Inflammatory macrophage treated with lipopolysaccharide for 1 hour (primary cell): ENCODE results near the gene MYRF.

Source experiments
- DNase-seq, 2 donors: peaks; one replicate each; pipeline ENCODE4 v3.0.0-alpha.2; 2020 to 2022

Gene MYRF

GRCh38 chr11:61719978-61720377, 32.5 kb upstream of the MYRF start:
- no peak for DNase-seq

- no peak for DNase-seq
Observed at GRCh38 chr11:61720597-61720996, 31.8 kb upstream of the MYRF start.

- no peak for DNase-seq
Observed at GRCh38 chr11:61724437-61724836, 28.0 kb upstream of the MYRF start.

DNA sequence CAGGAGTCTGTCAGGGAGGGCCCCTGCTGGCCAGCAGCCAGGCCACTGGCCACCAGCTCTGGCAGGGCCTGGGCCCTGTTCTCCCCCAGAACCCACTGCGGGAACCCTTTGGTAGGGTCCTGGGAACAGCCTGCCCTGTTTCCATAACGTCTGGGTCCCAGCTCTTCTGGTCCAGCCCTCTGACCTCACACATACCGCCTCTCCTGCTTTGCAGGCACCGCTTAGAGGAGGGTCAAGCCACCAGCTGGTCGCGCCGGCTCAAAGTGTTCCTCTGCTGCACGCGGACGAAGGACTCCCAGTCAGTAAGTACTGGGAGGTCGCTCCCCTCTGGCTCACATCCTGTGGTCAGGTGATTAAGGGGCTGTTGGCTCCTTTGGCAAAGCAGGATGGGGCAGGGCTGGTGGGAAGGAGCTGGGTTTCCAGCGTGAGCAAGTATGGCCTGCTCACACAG, 26.6 kb upstream of the MYRF start:
- no peak for DNase-seq

DNA sequence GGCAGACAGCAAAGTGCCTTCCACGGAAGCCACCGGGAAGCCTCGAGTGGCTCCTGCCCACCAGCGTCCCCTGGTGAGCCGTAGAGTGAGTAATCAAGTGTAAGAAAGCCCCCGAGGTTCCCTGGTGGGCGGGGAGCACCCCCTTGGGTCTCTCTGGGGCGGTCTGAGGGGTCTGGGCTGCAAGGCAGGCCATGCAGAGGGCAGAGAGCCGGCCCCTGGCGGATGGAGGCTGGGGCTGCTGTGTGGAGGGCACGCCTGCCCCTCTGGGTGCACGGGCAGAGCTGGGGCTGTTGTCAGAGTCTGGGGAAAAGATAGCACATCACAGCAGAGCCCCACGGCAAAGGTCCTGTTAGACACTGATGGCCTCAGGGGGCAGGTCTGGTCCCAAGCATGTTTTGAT, 25.7 kb upstream of the MYRF start:
- DNase-seq = no peak

- DNase-seq = no peak
Observed at GRCh38 chr11:61727401-61727811, 25.0 kb upstream of the MYRF start.

- no peak for DNase-seq
Observed at GRCh38 chr11:61728066-61728939, 24.1 kb upstream of the MYRF start.

GRCh38 chr11:61728940-61729219, 23.6 kb upstream of the MYRF start:
- no peak for DNase-seq

DNA sequence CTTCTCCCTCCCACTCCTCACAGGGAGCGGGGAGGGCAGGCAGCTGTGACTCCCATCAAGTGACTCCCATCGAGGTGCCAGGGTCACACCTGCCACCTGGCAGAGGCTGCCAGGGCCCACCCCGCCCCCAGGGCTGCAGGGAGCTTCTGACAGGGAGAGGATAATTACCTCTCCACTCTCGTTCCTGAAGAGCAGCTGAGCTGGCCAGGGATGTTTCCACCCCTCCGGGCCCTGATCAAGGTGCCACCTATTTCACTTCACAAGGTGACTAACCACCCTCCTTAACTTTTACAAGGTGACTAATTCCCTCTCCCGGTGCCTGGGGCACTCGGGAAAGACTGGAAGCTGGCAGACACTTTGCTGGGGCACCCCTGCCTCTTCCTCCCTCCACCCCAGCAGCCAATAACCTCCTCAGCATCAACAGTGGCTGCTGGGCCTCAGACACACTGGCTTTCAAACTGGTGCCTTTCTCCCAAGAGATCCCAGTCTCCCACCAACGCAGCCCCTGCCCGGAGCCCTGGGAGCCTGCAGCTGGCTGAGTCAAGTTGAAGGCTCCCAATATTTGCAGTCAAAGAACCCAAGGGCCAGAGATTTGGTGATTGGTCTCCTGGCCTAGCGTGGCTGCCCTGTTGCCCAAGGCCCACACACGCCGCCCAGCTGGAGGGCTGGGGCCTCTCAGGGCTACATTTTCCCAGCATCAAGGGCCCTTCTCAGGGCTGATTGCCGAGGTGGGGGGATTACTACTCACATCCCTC, 22.0 kb upstream of the MYRF start:
- DNase-seq = no peak

DNA sequence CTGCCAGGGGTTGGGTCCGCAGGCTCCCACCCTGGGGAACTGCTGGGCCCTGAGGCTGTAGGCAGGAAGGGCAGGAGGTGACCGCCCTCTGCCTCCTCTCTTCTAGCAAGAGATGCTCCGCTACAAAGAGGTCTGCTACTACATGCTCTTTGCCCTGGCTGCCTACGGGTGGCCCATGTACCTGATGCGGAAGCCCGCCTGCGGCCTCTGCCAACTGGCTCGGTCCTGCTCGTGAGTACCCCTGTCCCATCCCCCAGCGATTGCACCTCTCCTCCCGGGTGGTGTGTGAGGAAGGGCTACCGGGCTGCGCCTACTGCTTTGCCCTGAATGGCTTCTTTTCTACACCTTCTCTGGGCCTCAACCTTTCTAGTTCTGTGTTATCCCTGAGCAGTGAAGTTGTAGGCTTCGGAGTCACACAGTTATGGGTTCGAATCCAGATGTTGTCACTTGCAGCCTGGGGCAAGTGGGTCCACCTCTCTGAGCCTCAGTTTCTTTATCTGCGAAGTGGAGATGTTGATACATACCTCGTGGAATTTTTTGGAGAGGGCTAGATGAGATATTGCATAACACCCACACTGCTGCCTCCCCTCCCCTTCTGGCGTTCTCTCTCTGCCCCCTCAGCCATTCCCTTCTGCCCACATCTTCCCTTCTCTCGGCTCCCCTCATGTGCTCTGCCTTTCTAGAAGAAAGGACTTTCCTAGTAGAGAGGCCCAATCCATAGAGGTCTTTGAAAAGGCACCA, 21.1 kb upstream of the MYRF start:
- no peak for DNase-seq

GRCh38 chr11:61731952-61732675, 20.3 kb upstream of the MYRF start:
- DNase-seq = no peak

- peak in 1 of 2 donors; percentile 62 for DNase-seq
Observed at GRCh38 chr11:61732705-61733104, 19.7 kb upstream of the MYRF start.

DNA sequence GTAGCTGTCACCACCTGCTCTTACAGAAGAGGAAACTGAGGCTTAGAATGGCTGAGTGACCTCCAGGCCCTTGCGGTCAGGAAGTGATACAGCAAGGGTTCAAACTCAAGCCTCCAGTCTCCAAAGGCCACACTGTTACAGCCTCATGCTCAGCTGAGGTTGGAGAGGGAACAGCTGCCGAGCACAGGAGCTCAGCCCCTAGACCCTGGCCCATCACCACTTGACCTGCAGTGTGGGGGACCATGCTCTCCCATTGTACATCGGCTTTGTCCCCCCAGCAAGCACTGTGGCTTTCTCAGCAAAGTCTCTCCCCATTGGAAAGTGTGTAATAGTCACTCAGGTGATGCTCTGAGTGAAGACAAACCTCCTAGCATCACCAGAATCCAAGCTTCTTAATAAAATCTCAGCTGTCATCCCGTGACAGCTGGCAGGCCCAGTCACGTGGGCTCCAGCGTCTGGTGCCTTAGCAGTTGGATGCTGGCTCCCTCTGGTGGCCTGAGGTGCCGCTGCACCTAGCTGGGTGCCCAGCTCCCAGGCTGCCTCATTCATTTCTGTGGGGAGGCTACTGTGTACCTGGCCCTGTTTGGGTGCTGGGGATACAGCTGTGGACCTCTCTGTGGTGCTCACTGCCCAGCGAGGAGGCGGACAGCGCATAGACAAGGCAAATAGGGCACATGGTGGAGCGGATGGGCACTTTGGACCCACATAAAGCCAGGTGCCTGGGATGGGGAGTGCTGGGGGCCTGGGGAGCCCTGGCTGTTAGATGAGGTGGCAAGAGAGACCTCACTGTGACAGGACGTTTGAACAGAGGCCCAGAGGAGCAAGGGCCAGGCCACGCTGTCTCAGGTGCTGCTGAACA, 19.1 kb upstream of the MYRF start:
- DNase-seq = peak; percentile 79 to 94

- no peak for DNase-seq
Observed at GRCh38 chr11:61734767-61735166, 17.7 kb upstream of the MYRF start.

DNA sequence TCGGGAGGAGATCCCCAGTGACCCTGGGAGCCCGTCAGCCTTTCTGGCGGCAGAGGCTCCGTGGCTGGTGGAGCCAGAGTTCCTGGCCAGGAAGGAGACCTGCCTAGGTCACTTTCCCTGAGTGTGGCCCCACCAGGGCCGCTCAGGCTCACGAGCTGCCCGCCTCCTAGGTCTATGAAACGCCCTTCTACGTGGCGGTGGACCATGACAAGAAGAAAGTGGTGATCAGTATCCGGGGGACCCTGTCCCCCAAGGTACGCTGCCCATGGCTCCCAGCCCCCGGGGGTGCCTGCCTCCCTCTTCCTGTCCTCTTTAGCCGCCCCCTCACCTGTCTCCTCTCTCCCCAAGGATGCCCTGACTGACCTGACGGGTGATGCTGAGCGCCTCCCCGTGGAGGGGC, 17.0 kb upstream of the MYRF start:
- DNase-seq = no peak

- no peak for DNase-seq
Observed at GRCh38 chr11:61736310-61736709, 16.1 kb upstream of the MYRF start.

GRCh38 chr11:61737131-61737530, 15.3 kb upstream of the MYRF start:
- no peak for DNase-seq

GRCh38 chr11:61737636-61738386, 14.6 kb upstream of the MYRF start:
- DNase-seq = no peak

DNA sequence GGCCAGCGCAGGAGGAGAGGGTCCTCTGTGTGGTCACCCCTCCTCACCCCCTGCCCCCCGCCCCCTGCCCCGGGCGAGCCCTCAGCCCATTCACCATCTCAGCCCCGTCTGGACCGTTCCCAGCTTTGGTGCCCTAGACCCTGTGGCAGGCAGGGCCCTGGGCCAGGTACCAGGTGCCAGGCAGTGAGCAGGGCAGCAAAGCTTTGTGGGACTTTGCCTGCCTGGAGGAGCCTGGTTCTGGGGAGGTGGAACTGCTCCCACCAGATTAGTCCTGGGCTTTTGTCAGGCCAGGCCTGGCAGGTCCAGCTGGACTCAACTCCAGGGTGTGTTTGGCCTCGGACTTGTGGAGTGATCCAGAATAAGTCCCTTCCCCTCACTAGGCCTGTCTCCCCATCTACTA, 13.7 kb upstream of the MYRF start:
- no peak for DNase-seq

GRCh38 chr11:61739413-61739812, 13.0 kb upstream of the MYRF start:
- DNase-seq = no peak

GRCh38 chr11:61739966-61740365, 12.5 kb upstream of the MYRF start:
- DNase-seq = no peak
